NCI-H128 (cell line): Measurements from ENCODE around the gene CDC45.

Experiments used
- DNase-seq: peaks from one replicate; lab custom pipeline; 2025; ENCODE audit not compliant: unreplicated experiment; lab: John Stamatoyannopoulos, UW

CDC45 gene

DNA sequence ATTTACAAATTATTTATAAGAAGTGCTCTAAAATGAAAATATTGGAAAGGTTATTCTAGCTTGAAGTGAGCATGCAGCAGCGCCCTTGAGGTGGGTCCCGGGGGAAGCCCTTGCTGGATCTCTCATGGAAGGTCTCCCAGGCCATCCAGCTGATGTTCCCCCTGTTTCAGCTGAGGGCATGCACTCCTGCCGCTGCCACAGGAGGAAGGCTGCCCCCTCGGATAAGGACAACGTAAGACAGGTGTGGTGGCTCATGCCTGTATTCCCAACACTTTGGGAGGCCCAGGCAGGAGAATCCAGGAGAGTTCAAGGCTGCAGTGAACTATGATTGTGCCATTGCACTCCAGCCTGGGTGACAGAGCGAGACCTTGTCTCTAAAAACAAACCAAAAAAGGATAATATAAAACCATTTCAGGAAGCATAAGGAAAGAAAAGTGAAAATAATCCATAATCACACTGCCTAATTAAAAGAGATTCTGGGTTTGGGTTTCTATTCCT is 15.0 kb downstream of the CDC45 start:
- no peak for DNase-seq

- no peak for DNase-seq
Measured at GRCh38 chr22:19495562-19496323, 16.0 kb downstream of the CDC45 start.

DNA sequence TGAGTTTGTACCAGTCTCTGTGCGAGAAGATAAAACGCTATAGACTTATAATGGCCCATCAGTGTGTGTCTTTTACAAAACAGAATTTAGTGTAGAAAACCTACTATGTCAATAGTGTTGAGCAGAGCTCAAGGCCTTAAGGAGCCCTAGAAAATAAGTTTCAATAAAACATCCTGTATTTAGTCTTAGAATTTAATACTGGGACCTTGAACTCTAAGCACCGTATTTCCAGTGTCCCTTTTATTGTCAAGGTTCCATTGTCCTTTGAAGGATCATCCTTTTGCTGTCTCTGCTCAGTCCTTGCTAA is 16.6 kb downstream of the CDC45 start:
- no peak for DNase-seq

GRCh38 chr22:19497245-19497644 is 17.5 kb downstream of the CDC45 start:
- DNase-seq, result no peak

GRCh38 chr22:19498154-19498865 is 18.6 kb downstream of the CDC45 start:
- DNase-seq, result no peak

GRCh38 chr22:19498866-19499190 is 19.1 kb downstream of the CDC45 start:
- no peak for DNase-seq

DNA sequence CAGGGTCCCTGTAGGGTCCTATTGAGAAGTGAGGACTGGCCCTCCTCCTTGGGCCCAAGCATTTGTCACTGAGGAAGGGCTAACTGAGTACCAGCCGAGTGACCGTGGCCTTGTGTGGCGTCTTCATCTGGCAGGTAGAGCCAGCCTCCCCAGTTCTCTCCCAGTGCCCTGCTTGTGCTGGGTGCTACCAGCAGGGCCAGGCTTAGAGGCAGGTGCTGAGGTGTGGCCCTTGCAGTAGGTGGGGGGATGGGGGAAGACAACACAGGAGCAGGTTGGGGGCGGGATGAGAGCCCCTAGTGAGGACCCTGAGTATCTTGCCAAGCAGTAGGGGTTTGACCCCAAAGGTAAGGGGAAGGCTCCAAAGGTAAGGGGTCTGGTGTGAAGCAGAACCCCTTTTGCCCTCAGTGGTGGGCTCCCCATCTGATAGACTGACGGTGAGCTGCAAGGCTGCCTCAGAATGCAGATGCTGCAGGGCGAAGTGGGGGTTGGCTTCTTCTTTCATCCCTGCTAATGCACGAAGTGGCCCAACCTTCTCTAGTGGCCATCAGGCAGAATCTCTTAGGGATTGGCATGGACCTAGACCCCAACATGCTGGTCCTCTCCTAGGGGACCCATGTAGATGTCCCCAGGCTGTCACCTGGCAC is 19.6 kb downstream of the CDC45 start:
- DNase-seq, result no peak

- DNase-seq, result no peak
Measured at GRCh38 chr22:19499880-19500242, 20.1 kb downstream of the CDC45 start.

- DNase-seq, result no peak
Measured at GRCh38 chr22:19501897-19502447, 22.3 kb downstream of the CDC45 start.

GRCh38 chr22:19503367-19503766 is 23.6 kb downstream of the CDC45 start:
- DNase-seq, result no peak

GRCh38 chr22:19503869-19504268 is 24.1 kb downstream of the CDC45 start:
- DNase-seq, result no peak

DNA sequence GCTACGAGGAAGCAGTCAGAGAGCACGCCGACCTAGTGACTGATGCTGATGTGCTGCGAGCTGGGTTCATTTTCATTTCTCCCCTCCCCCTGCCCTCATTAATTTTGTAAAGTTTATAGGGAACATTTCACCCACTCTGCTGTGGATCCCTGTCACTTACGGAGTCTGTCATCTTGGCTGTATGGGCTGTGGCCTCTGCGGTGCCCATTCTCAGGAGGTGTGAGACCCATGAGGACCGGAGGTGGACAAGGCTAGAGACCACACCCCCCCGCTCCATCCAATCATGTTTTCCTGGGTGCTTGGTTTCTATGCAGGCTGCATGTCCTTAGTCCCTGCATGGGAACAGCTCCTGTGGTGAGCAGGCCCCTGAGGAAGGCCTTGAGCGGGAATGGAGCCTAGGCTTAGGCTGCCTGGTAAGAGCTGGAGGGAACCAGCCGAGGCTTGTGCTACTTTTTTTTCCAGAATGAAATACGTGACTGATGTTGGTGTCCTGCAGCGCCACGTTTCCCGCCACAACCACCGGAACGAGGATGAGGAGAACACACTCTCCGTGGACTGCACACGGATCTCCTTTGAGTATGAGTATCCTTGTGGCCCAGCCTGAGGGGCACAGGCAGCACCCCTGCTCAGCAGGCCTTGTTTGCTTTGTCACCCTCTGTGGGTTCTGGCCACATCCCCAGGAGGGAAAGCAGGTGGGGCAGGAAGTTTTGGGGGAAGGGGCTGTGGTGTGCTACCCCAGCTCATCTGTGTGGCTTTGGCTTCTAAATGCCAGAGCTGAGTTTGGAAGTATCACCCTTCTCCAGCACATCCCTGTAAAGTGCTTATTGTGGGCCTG is 25.4 kb downstream of the CDC45 start:
- no peak for DNase-seq

GRCh38 chr22:19505735-19506126 is 26.0 kb downstream of the CDC45 start:
- no peak for DNase-seq

DNA sequence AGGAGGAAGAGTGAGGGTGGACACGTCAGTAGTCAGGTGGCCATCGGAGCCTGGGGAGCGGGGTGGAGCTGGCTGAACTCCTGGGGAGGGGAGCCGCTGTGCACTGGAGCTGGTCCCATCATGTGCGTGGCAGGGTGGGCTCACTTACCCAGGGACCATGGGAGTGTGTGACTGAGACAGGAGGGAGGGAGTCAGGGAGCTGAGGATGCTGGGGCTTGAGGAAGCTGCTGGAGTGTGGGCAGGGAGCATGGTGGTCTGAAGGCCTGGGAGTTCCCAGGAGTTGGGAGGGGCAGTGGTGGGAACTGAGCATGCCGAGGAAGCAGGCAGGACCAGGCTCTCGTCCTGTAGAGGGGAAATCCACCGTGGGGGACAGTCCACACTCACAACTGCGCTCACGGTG is 26.5 kb downstream of the CDC45 start:
- DNase-seq, result no peak

DNA sequence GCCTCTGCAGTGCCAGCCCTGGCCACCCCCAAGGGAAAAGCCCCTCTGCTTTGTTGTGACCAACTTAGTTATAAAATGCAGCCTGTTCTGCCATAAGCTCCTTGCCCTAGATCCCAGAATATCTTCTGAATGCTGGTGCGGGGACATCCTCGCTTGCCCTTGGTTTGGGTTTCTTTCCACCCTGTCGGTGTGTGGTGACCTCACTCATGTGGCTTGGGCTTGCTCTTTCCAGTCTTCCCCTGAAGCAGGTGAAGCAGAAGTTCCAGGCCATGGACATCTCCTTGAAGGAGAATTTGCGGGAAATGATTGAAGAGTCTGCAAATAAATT is 27.8 kb downstream of the CDC45 start:
- no peak for DNase-seq

DNA sequence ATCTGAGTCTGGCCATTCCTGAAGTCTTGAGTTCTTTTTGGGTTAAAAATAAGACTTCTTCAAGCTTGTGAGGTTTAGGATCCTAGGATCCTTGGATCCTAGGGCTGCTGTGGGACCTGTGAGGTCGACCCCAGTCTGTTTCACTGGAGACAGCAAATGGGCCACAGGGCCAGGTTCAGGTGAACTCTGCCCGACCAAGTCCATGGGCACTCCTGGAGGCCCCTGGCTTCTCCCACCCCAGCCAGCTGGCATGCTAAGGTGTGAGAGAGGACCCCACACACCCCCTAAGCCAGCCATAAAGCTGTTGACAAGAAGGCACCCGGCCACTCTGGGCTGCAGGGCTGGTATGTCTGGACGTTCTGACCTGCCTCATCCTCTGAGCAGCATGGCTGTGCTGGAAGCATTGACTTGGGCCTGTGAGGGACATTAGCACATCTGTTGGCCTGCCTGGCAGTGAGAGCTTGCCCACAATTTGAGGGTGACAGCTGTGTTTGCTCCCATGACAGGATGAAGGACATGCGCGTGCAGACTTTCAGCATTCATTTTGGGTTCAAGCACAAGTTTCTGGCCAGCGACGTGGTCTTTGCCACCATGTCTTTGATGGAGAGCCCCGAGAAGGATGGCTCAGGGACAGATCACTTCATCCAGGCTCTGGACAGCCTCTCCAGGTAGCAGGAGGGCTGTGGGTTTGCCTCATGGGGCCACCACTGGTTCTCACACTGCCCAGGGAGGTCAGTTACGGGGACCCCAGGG is 28.5 kb downstream of the CDC45 start:
- DNase-seq, result no peak

GRCh38 chr22:19509191-19509590 is 29.5 kb downstream of the CDC45 start:
- DNase-seq, result no peak

DNA sequence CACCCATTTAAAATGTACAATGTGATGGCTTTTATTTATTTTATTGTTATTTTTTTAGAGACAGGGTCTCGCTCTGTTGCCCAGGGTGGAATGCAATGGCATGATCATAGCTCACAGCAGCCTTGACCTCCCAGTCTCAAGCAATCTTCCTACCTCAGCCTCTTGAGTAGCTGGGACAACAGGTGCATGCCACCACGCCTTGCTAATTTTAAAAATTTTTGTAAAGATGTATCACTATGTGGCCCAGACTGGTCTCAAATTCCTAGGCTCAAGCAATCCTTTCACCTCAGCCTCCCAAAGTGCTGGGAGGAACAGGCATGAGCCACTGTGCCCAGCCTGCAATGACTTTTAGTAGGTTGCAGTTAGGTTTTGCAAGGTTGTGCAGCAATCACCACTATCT is 30.2 kb downstream of the CDC45 start:
- DNase-seq, result no peak

- DNase-seq, result no peak
Measured at GRCh38 chr22:19510919-19511341, 31.2 kb downstream of the CDC45 start.

GRCh38 chr22:19513823-19514222 is 34.1 kb downstream of the CDC45 start:
- DNase-seq, result no peak
